Heart right ventricle (tissue), 16 donors: ENCODE measurements around the gene LDB2. TPM values are rescaled to one million over a fixed set of nuclear protein-coding genes. Genes with fewer than 3 reads are reported as not detected.
"Not testable (repeated sequence)": the region's sequence is repeated elsewhere in the genome, so short reads cannot be mapped to it uniquely, and the experiment has no call there.

ENCODE experiments used
- ATAC-seq, 8 donors: fragments of 200-7000 bp; cut with Tn5 transposase; one replicate each; pipeline ENCODE4 v1.9.1; 2020; ENCODE audit warnings: mild to moderate bottlenecking in 8 of 8, moderate library complexity in 8 of 8, moderate number of reproducible peaks in 1 of 8
- DNase-seq, 2 donors: peaks; one replicate each; pipeline ENCODE4 v3.0.0-alpha.2; 2020
- H3K27ac ChIP-seq, 10 donors: fragments of 200-600 bp; sonication (generic) in 2 of 10; one replicate each; pipeline versions ENCODE4 v1.5.0 to v1.8.0; 2020 to 2022; ENCODE audit warnings: mild to moderate bottlenecking in 3 of 10
- H3K27me3 ChIP-seq, 7 donors: fragments of 200-600 bp; one replicate each; pipeline ENCODE4 v1.8.0; 2021 to 2022; ENCODE audit warnings: mild to moderate bottlenecking in 2 of 7
- H3K36me3 ChIP-seq, 9 donors: fragments of 200-600 bp; sonication (generic) in 1 of 9; one replicate each; pipeline versions ENCODE4 v1.5.0 to v1.8.0; 2020 to 2022; ENCODE audit warnings: mild to moderate bottlenecking in 2 of 9
- H3K4me1 ChIP-seq, 9 donors: fragments of 200-600 bp; sonication (generic) in 1 of 9; one replicate each; pipeline versions ENCODE4 v1.5.0 to v1.8.0; 2020 to 2022; ENCODE audit warnings: mild to moderate bottlenecking in 4 of 9
- H3K4me3 ChIP-seq, 10 donors: fragments of 200-600 bp; sonication (generic) in 2 of 10; one replicate each; pipeline versions ENCODE4 v1.5.0 to v1.8.0; 2020 to 2022; ENCODE audit warnings: mild to moderate bottlenecking in 7 of 10, moderate library complexity in 2 of 10
- H3K9me3 ChIP-seq, 11 donors: fragments of 200-600 bp in 10 of 11; sonication (generic) in 2 of 11; one replicate each; pipeline versions ENCODE4 v1.5.0 to v1.8.0; 2013 to 2022; ENCODE audit warnings: mild to moderate bottlenecking in 2 of 11, control low read depth in 1 of 11, moderate library complexity in 1 of 11
- CTCF ChIP-seq, 9 donors: fragments of 200-600 bp; sonication (generic) in 2 of 9; IDR thresholded peaks; one replicate each; pipeline versions ENCODE4 v1.5.0 to v1.8.0; 2021 to 2022; ENCODE audit warnings: antibody characterized with exemption in 9 of 9, mild to moderate bottlenecking in 5 of 9, moderate library complexity in 1 of 9
- WGBS, 2 donors: extraction: QIAGEN DNeasy Blood & Tissue Kit; methylation state at CpG; one replicate each; pipeline ENCODE4 v1.1.7; 2013; ENCODE audit warnings: inconsistent platforms in 1 of 2; 5-methylcytosine and 5-hydroxymethylcytosine counted together
- intact Hi-C, 10 donors: fragments of 100-400 bp; cut with DNase I; formaldehyde crosslinking; loops; one replicate each; pipeline versions ENCODE4 v1.11.1 to v1.14.2; 2022
- polyA plus RNA-seq, 2 donors: library from polyadenylated mRNA; stranded (reverse); fragments of 200-250 nt; gene quantifications; one replicate each; pipeline ENCODE4 v1.2.3, GENCODE V29; 2013
- total RNA-seq, 10 donors: library from RNA; stranded (reverse); fragmentation: NEBNext Ultra II Directional in 3 of 10; extraction: Animal tissue kit (Norgen Biotek cat#: 25700) in 3 of 10; gene quantifications; one replicate each; pipeline versions ENCODE4 v1.2.1 to v1.2.4, GENCODE V29; 2021 to 2023
- donor health status: Arrhythmogenic right ventricular cardiomyopathy.
- donor health status: ischemic (EF 13 %, LVEDD 7.1; RV severe dilation, severe dysfunction).
- donor health status: healthy with polysubstance abuse.
- donor health status: DM: no; HTN: yes; CAD: no.
- donor health status: DM: no; HTN: no; CAD: no.
- donor health status: ischemic (EF 25% LVEDD 6.9; RV normal size, moderate dysfunction).
- donor health status: ischemic (EF 25% LVEDD 5.7; RV mildly dilated, moderate dysfunction).
- donor health status: healthy.
- donor health status: DM: yes; HTN: yes; CAD: no.
- donor health status: Ischemic cardiomyopathy.
- donor health status: ischemic (EF 35%, LVEDD 5.7; RV mildly dilated, moderate dysfunction).
- donor health status: nonischemic (EF 11% LVEDD 7.7; RV severe dilation, severe dysfunction).
- donor health status: DM: yes; HTN: yes; CAD: no.
- donor health status: PGD.
- donor health status: ischemic (EF 29% LVEDD 5.4; RV normal size, mild dysfunction).
- donor health status: nonischemic (EF 23%, LVEDD 6.1; RV moderate dilation, normal function).

LDB2 gene
- total and polyA plus RNA-seq, 12 donors = 14.5 to 43.3 (median 23.5) TPM

- ATAC-seq (peak in 1 of 8 donors; percentile 74), DNase-seq (no peak)
- Histone ChIP-seq H3K4me3 (no peak overlapping the region), H3K27ac (peak overlapping the region in 3 of 10 donors; percentile 11 to 43 (median 32)), H3K36me3 (peaks cover 0 to under 1% (median 0%) of the 10 kb centered on the region in 9 donors), H3K9me3 (no peaks in the 10 kb centered on the region), H3K4me1 (peaks cover 6 to 47% (median 25%) of the 10 kb centered on the region in 9 donors), H3K27me3 (no peaks in the 10 kb centered on the region)
- intact Hi-C loops = no loop called here
- WGBS, 2 donors = 66 to 69% methylated on average over 3 of the region's 3 CpGs
- TF ChIP-seq CTCF (IDR thresholded peaks at IDR 0.05) = no peak
Measured at GRCh38 chr4:16530688-16531635, 367.5 kb downstream of the LDB2 start.

- DNase-seq (peak; percentile 8 to 26), ATAC-seq (peak; percentile 71 to 95 (median 78))
- WGBS, 2 donors = 78 to 80% methylated on average over 5 of the region's 5 CpGs
Measured at GRCh38 chr4:16524911-16525554, 373.4 kb downstream of the LDB2 start.

GRCh38 chr4:16524406-16524805, 374.0 kb downstream of the LDB2 start:
- DNase-seq (no peak), ATAC-seq (no peak)
- Histone ChIP-seq H3K27ac (no peak overlapping the region), H3K36me3 (no peaks in the 10 kb centered on the region), H3K9me3 (no peaks in the 10 kb centered on the region), H3K4me3 (no peak overlapping the region), H3K27me3 (no peaks in the 10 kb centered on the region), H3K4me1 (peaks cover 0 to 33% (median 11%) of the 10 kb centered on the region in 9 donors)
- no peak for TF ChIP-seq CTCF (IDR thresholded peaks at IDR 0.05)
- WGBS, 2 donors = 65 to 70% methylated on average over 5 of the region's 5 CpGs
- intact Hi-C loops = no loop called here

More at GRCh38 chr4:16524911-16525554, 373.4 kb downstream of the LDB2 start:
- Histone ChIP-seq H3K4me3 (no peak overlapping the region), H3K36me3 (no peaks in the 10 kb centered on the region), H3K4me1 (peaks cover 0 to 34% (median 11%) of the 10 kb centered on the region in 9 donors), H3K27ac (no peak overlapping the region), H3K27me3 (no peaks in the 10 kb centered on the region), H3K9me3 (no peaks in the 10 kb centered on the region)
- no peak for TF ChIP-seq CTCF (IDR thresholded peaks at IDR 0.05)
- intact Hi-C loops = no loop called here

DNA sequence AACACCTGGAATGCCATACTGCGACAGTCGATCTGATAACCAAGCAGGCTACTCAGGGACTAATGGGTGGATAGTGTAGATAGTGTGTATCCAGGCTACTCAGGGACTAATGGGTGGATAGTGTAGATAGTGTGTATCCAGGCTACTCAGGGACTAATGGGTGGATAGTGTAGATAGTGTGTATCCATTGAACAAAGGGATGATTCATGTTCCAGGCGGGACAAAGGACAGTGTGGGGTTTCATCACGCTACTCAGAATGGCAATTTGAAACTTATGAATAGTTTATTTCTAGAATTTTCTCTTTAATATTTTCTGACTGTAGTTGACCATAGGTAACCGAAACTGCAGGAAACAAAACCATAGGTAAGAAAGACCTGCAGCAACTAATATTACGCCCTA, 374.9 kb downstream of the LDB2 start:
- H3K27me3 ChIP-seq, ATAC-seq, H3K27ac ChIP-seq, DNase-seq, intact Hi-C loops, H3K4me3 ChIP-seq, H3K36me3 ChIP-seq, H3K9me3 ChIP-seq: not testable (repeated sequence)
- peaks cover 0 to 33% (median 11%) of the 10 kb centered on the region in 9 donors for H3K4me1 ChIP-seq
- 87 to 96% methylated on average over 6 of the region's 6 CpGs for WGBS, 2 donors
